Peyer's patch (tissue), 4 donors: ENCODE measurements around the gene NAT10.

Experiments used
- POLR2A ChIP-seq, 2 donors: fragments of 450-650 bp; IDR thresholded peaks; one replicate each; pipeline ENCODE4 v1.5.1; 2017; ENCODE audit warnings: antibody characterized with exemption in 2 of 2, mild to moderate bottlenecking in 2 of 2, moderate library complexity in 2 of 2
- TF ChIP-seq, protein P1 (sequence below), 6 experiments: fragments of 450-650 bp in 4 of 6; fragments of 200-600 bp in 2 of 6; sonication (generic) in 1 of 6; IDR thresholded peaks; one replicate each; pipeline ENCODE4 v1.5.1; 2017 to 2019; ENCODE audit warnings: antibody characterized with exemption in 6 of 6, mild to moderate bottlenecking in 3 of 6, moderate library complexity in 1 of 6

DNA sequence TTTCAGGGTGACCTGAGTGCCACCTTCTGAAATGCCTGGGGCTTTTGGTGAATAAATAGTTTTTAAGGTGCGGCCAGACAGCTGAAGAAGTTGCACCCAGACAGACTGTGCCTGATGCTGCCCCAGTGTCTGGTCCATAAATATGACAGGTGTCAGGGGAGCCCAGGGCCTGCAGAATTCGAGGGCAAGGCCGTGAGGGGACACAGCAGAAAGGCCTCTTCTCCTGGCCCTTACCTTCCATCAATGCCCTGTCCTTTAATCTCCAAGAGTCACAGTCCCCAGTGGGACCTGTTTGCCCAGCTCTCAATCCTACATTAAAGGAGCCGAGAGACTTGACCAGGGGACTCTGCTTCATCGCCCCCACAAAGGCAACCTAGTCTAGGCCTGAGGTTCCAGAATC lies 45.7 kb downstream of the NAT10 start:
- TF ChIP-seq POLR2A (IDR thresholded peaks at IDR 0.05), result no peak
- TF ChIP-seq, protein P1, sequence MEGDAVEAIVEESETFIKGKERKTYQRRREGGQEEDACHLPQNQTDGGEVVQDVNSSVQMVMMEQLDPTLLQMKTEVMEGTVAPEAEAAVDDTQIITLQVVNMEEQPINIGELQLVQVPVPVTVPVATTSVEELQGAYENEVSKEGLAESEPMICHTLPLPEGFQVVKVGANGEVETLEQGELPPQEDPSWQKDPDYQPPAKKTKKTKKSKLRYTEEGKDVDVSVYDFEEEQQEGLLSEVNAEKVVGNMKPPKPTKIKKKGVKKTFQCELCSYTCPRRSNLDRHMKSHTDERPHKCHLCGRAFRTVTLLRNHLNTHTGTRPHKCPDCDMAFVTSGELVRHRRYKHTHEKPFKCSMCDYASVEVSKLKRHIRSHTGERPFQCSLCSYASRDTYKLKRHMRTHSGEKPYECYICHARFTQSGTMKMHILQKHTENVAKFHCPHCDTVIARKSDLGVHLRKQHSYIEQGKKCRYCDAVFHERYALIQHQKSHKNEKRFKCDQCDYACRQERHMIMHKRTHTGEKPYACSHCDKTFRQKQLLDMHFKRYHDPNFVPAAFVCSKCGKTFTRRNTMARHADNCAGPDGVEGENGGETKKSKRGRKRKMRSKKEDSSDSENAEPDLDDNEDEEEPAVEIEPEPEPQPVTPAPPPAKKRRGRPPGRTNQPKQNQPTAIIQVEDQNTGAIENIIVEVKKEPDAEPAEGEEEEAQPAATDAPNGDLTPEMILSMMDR (IDR thresholded peaks at IDR 0.05), result no peak
